H9 (cell line): ENCODE results near the gene SDR9C7. TPM values are rescaled to one million over a fixed set of nuclear protein-coding genes. Genes with fewer than 3 reads are reported as not detected.

Experiments
- DNase-seq: peaks from one replicate; pipeline ENCODE4 v3.0.0-alpha.2; 2017
- H2AFZ ChIP-seq: one replicate; pipeline ENCODE4 v1.6.1; 2013; ENCODE audit warnings: mild to moderate bottlenecking, low read length, control low read depth, moderate library complexity
- H2AK5ac ChIP-seq: 2 replicates; pipeline ENCODE4 v1.6.1; 2013; ENCODE audit warnings: low read length, control low read depth, mixed read lengths; ENCODE audit not compliant: insufficient read length
- H2BK120ac ChIP-seq: one replicate; pipeline ENCODE4 v1.6.1; 2013; ENCODE audit warnings: low read depth, mild to moderate bottlenecking, low read length, control low read depth, inconsistent platforms; ENCODE audit not compliant: poor library complexity, severe bottlenecking
- H2BK12ac ChIP-seq: 2 replicates; pipeline ENCODE4 v1.6.1; 2013; ENCODE audit warnings: low read length, control low read depth, mixed read lengths, low read depth; ENCODE audit not compliant: insufficient read length
- H2BK15ac ChIP-seq: 2 replicates; pipeline ENCODE4 v1.6.1; 2013; ENCODE audit warnings: low read depth, low read length, control low read depth
- H2BK20ac ChIP-seq: one replicate; pipeline ENCODE4 v1.6.1; 2013; ENCODE audit warnings: low read depth, mild to moderate bottlenecking, low read length, control low read depth, inconsistent platforms; ENCODE audit not compliant: poor library complexity, severe bottlenecking
- H2BK5ac ChIP-seq: 2 replicates; pipeline ENCODE4 v1.6.1; 2013; ENCODE audit warnings: low read length, control low read depth, mixed read lengths; ENCODE audit not compliant: insufficient read length
- H3K14ac ChIP-seq: 2 replicates; pipeline ENCODE4 v1.6.1; 2013; ENCODE audit warnings: low read length, control low read depth; ENCODE audit not compliant: insufficient read depth
- H3K18ac ChIP-seq: 2 replicates; pipeline ENCODE4 v1.6.1; 2013; ENCODE audit warnings: low read depth, mild to moderate bottlenecking, mixed read lengths, low read length, control low read depth; ENCODE audit not compliant: insufficient read length
- H3K23ac ChIP-seq: 2 replicates; pipeline ENCODE4 v1.6.1; 2013; ENCODE audit warnings: low read length, control low read depth, mixed read lengths, low read depth; ENCODE audit not compliant: insufficient read length
- H3K23me2 ChIP-seq: 2 replicates; pipeline ENCODE4 v1.6.1; 2013; ENCODE audit warnings: low read depth, mild to moderate bottlenecking, mixed read lengths, low read length, control low read depth; ENCODE audit not compliant: insufficient read length, poor library complexity, severe bottlenecking
- H3K27ac ChIP-seq: 2 replicates; pipeline ENCODE4 v1.5.1; 2013; ENCODE audit warnings: low read length, control low read depth, mixed read lengths, low read depth; ENCODE audit not compliant: insufficient read length
- H3K27me3 ChIP-seq: 2 replicates; pipeline ENCODE4 v1.6.1; 2013; ENCODE audit warnings: low read length, control low read depth, inconsistent platforms; ENCODE audit not compliant: insufficient read depth
- H3K4ac ChIP-seq: 2 replicates; pipeline ENCODE4 v1.6.1; 2013; ENCODE audit warnings: low read depth, mild to moderate bottlenecking, control low read depth, inconsistent platforms, low read length, moderate library complexity
- H3K4me1 ChIP-seq: 2 replicates; pipeline ENCODE4 v1.6.1; 2013; ENCODE audit warnings: low read length, control low read depth, inconsistent platforms; ENCODE audit not compliant: insufficient read depth
- H3K4me2 ChIP-seq: 2 replicates; pipeline ENCODE4 v1.6.1; 2013; ENCODE audit warnings: low read length, control low read depth, mixed read lengths; ENCODE audit not compliant: insufficient read length, insufficient read depth
- H3K56ac ChIP-seq: 2 replicates; pipeline ENCODE4 v1.6.1; 2013; ENCODE audit warnings: low read depth, mild to moderate bottlenecking, mixed read lengths, low read length, control low read depth; ENCODE audit not compliant: insufficient read length
- H3K79me1 ChIP-seq: 2 replicates; pipeline ENCODE4 v1.6.1; 2013; ENCODE audit warnings: low read depth, mild to moderate bottlenecking, moderate library complexity, low read length, control low read depth, inconsistent platforms; ENCODE audit not compliant: insufficient read depth, poor library complexity, severe bottlenecking
- H3K79me2 ChIP-seq: 2 replicates; pipeline ENCODE4 v1.6.1; 2013; ENCODE audit warnings: low read length, control low read depth, inconsistent platforms; ENCODE audit not compliant: insufficient read depth
- H3K9ac ChIP-seq: 2 replicates; pipeline ENCODE4 v1.6.1; 2013; ENCODE audit warnings: low read length, control low read depth, mixed read lengths; ENCODE audit not compliant: insufficient read length; ENCODE audit errors: extremely low read depth
- H3K9me3 ChIP-seq: one replicate; pipeline ENCODE4 v1.6.1; 2013; ENCODE audit warnings: low read depth, low read length, inconsistent platforms; ENCODE audit not compliant: control insufficient read depth
- H3T11ph ChIP-seq: one replicate; pipeline ENCODE4 v1.6.1; 2013; ENCODE audit warnings: mild to moderate bottlenecking, low read length, control low read depth, inconsistent platforms
- H4K20me1 ChIP-seq: one replicate; pipeline ENCODE4 v1.6.1; 2013; ENCODE audit not compliant: control insufficient read depth, insufficient read length, insufficient read depth
- H4K5ac ChIP-seq: 2 replicates; pipeline ENCODE4 v1.6.1; 2013; ENCODE audit warnings: low read depth, mild to moderate bottlenecking, mixed read lengths, low read length, control low read depth; ENCODE audit not compliant: insufficient read length
- H4K8ac ChIP-seq: replicated peaks from 2 replicates; pipeline ENCODE4 v1.6.1; 2013; ENCODE audit warnings: low read length, control low read depth, mixed read lengths, low read depth; ENCODE audit not compliant: insufficient read length
- H4K91ac ChIP-seq: 2 replicates; pipeline ENCODE4 v1.6.1; 2013; ENCODE audit warnings: low read depth, mild to moderate bottlenecking, moderate library complexity, mixed read lengths, low read length, control low read depth; ENCODE audit not compliant: insufficient read length
- H3K27ac Mint-ChIP-seq, 3 experiments: 2 replicates in 2 of 3; 3 replicates in 1 of 3; pipeline ENCODE4 v1.8.0; 2020 to 2021; ENCODE audit warnings: mixed read lengths in 3 of 3, mild to moderate bottlenecking in 1 of 3, moderate library complexity in 1 of 3
- H3K27me3 Mint-ChIP-seq: 2 replicates; pipeline ENCODE4 v1.8.0; 2021; ENCODE audit warnings: low read depth, mild to moderate bottlenecking, moderate library complexity, mixed read lengths
- H3K36me3 Mint-ChIP-seq, 3 experiments: 2 replicates in 2 of 3; 3 replicates in 1 of 3; pipeline ENCODE4 v1.8.0; 2020 to 2021; ENCODE audit warnings: low read depth in 3 of 3, mixed read lengths in 3 of 3; ENCODE audit not compliant: insufficient read depth in 1 of 3
- H3K4me1 Mint-ChIP-seq, 2 experiments: 2 replicates each; pipeline ENCODE4 v1.8.0; 2020; ENCODE audit warnings: mixed read lengths in 2 of 2
- H3K4me3 Mint-ChIP-seq, 2 experiments: 2 replicates in 1 of 2; 3 replicates in 1 of 2; pipeline ENCODE4 v1.8.0; 2020 to 2021; ENCODE audit warnings: mild to moderate bottlenecking in 2 of 2, mixed read lengths in 2 of 2, moderate library complexity in 1 of 2
- H3K9me3 Mint-ChIP-seq, 2 experiments: 2 replicates in 1 of 2; 3 replicates in 1 of 2; pipeline ENCODE4 v1.8.0; 2020; ENCODE audit warnings: mild to moderate bottlenecking in 2 of 2, mixed read lengths in 2 of 2, moderate library complexity in 1 of 2
- WGBS: extraction: QIAGEN DNeasy Blood & Tissue Kit; methylation state at CpG from one replicate; pipeline ENCODE4 v1.1.7; 2013; ENCODE audit warnings: missing lambda C conversion rate, low lambda C conversion rate, mixed read lengths; ENCODE audit not compliant: insufficient read length; ENCODE audit errors: extremely low coverage; 5-methylcytosine and 5-hydroxymethylcytosine counted together
- total RNA-seq: library from RNA; stranded (reverse); gene quantifications from 2 replicates; pipeline ENCODE4 v1.2.1, GENCODE V29; 2021
- TF ChIP-seq, protein P1 (sequence below): fragments of 200-600 bp; sonication (generic); conservative IDR thresholded peaks from 3 replicates; pipeline ENCODE4 v1.8.0; 2021; ENCODE audit warnings: antibody characterized with exemption, mild to moderate bottlenecking

Gene SDR9C7
- total RNA-seq, 1 experiment from 2014 or later: not detected

DNA sequence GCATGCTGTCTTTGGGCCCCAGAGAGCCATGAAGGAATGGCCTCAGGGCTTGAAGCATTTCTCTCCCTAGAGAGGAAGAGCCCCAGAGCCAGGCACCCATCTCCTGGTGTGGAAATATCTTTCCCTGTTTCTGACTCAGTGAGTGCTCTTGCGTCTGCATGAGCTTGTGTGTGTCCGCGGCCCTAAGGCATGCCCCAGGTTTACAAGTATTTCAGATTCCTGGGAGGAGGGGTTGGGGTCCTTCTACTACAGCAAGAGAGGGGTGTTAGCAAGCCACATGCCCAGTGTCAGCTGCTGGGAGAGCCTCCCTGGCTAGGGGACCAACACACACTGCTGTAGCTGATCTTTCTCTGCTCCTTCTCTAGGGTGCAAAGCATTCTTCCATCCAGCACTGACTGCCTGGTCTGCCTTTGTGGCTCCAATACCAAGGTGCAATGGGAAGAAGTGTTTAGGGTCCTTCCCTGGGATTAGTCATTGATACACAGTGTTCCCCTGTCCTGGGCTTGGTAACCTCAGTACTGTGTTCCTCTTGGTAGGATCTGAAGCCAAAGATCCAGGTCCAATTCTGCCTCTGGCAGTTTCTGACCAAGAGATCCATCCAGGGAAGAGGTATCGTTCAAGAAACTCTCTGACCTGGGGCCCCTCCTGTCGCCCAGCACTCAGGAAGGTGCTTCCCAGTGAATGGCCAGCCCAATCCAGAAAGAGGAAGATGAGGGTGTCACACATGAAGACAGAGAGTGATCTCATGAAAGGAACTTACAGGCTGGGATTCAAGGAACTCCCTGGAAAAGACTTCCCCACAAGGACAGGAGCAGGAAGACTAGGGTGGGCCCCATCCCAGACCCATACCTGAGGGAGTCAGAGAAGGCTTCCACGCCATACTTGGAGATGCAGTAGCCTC is 20.1 kb upstream of the SDR9C7 start:
- no peak overlapping the region for H3K14ac ChIP-seq
- no peak for DNase-seq
- no peak overlapping the region for H3K4ac ChIP-seq
- no CpG with 5 or more reads among the region's 6 CpGs for WGBS
- no peak overlapping the region for H4K91ac ChIP-seq
- H3K4me1 ChIP-seq: no peaks in the 10 kb centered on the region
- no peak overlapping the region for H3K23ac ChIP-seq
- Mint-ChIP-seq H3K27ac (no peak overlapping the region), H3K4me1 (no peaks in the 10 kb centered on the region), H3K36me3 (peaks cover 0 to 4% (median 0%) of the 10 kb centered on the region in 3 experiments; a peak in 2 of 7 replicates), H3K27me3 (peaks cover 19% of the 10 kb centered on the region), H3K9me3 (peaks cover 23 to 30% of the 10 kb centered on the region in 2 experiments), H3K4me3 (no peak overlapping the region)
- H2BK12ac ChIP-seq: no peak overlapping the region
- no peaks in the 10 kb centered on the region for H3K23me2 ChIP-seq
- no peak overlapping the region for H3K4me2 ChIP-seq
- H3K79me1 ChIP-seq: no peaks in the 10 kb centered on the region
- H3K27me3 ChIP-seq: no peaks in the 10 kb centered on the region
- H4K8ac ChIP-seq: no peak overlapping the region
- no peak overlapping the region for H2BK120ac ChIP-seq
- TF ChIP-seq, protein P1, sequence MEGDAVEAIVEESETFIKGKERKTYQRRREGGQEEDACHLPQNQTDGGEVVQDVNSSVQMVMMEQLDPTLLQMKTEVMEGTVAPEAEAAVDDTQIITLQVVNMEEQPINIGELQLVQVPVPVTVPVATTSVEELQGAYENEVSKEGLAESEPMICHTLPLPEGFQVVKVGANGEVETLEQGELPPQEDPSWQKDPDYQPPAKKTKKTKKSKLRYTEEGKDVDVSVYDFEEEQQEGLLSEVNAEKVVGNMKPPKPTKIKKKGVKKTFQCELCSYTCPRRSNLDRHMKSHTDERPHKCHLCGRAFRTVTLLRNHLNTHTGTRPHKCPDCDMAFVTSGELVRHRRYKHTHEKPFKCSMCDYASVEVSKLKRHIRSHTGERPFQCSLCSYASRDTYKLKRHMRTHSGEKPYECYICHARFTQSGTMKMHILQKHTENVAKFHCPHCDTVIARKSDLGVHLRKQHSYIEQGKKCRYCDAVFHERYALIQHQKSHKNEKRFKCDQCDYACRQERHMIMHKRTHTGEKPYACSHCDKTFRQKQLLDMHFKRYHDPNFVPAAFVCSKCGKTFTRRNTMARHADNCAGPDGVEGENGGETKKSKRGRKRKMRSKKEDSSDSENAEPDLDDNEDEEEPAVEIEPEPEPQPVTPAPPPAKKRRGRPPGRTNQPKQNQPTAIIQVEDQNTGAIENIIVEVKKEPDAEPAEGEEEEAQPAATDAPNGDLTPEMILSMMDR: no peak
- no peaks in the 10 kb centered on the region; the same call in 1 of the 2 replicates for H3K79me2 ChIP-seq
- H3T11ph ChIP-seq: no peak overlapping the region
- no peak overlapping the region for H2BK5ac ChIP-seq
- H2BK15ac ChIP-seq: no peak overlapping the region
- H3K9ac ChIP-seq: no peak overlapping the region
- no peak overlapping the region for H2AK5ac ChIP-seq
- H2BK20ac ChIP-seq: no peak overlapping the region
- H3K27ac ChIP-seq: no peak overlapping the region
- no peak overlapping the region for H3K18ac ChIP-seq
- H3K56ac ChIP-seq: no peak overlapping the region
- no peak overlapping the region for H2AFZ ChIP-seq
- no peaks in the 10 kb centered on the region for H4K20me1 ChIP-seq
- no peak overlapping the region for H4K5ac ChIP-seq
- peaks cover 12% of the 10 kb centered on the region for H3K9me3 ChIP-seq
